ENCODE measurements around the gene ACBD6.
"Not testable (repeated sequence)": the region's sequence is repeated elsewhere in the genome, so short reads cannot be mapped to it uniquely, and the experiment has no call there.

Gene ACBD6

DNA sequence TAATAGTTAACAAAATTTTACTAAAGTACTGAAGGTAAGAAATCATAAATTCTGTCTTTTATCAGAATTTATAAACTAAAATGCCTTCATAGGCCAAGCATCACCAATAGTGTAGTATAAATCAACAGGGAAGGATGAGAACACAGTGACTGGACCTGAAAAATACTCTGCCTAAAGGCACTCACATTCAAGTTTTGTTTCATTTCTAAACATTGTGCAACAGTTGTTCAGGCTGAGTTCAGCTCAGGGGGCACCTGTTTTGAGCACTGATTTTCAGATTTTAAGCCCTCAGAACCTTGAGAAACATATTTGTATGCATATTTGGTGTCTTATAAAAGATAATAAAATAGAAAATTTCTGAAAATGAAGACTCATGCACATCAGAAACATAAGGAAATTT is 12.4 kb downstream of the ACBD6 start:
- DNase-seq (ENCODE audit: low read depth in 2 of 2): no peak

DNA sequence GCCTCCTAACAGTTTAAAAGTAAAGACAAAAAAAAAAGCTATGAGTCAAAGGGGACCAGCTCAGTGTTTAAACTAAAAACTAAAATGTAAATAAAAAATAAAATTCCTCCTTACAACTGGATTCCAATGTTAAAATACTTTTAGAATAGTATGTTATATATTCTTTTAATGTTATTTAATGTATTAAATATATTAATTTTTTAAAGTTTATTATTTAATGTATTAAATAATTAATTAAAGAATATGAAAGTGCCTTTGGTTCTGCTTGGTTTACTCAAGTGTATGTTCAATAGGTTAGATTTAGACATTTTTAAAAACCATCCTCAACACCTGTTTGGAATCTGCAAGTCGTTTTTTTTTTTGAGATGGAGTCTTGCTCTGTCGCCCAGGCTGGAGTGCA is 13.1 kb downstream of the ACBD6 start:
- no peak for DNase-seq (ENCODE audit: low read depth in 2 of 2)

DNA sequence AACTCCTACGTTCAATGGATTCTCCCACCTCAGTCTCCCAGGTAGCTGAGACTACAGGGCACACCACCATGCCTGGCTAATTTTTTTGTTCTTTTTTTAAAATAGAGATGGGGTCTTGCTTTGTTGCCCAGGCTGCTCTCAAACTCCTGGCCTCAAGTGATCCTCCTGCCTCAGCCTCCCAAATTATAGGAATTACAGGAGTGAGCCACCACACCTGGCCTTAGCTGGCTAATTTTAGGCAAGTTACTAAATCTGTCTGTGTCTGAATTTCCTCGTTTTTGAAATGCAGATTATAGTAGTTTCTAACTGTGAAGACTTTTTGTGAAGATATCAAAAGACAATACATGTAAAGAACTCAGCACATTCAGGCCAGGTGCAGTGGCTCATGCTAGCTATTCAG is 13.7 kb downstream of the ACBD6 start:
- no peak for DNase-seq (ENCODE audit: low read depth in 2 of 2)

DNA sequence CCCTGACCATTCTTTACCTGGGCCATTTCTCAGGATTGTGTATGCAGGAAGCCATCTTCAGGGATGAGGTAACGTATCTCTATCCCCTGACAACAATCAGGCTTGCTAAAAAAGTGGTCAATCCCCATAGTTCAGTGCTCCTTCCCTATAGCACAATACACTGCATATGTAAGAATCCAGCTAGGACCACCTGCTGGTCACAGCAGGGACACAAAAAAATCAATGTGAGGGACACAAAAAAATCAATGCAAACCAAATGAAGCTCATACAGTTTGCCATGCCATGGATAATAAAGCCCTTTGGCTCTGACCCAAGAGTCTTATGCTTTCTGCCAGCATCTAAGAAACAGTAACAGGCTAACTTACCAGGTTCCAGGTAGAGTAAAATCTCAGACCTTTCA is 16.3 kb downstream of the ACBD6 start:
- no peak for DNase-seq (ENCODE audit: low read depth in 2 of 2)

DNA sequence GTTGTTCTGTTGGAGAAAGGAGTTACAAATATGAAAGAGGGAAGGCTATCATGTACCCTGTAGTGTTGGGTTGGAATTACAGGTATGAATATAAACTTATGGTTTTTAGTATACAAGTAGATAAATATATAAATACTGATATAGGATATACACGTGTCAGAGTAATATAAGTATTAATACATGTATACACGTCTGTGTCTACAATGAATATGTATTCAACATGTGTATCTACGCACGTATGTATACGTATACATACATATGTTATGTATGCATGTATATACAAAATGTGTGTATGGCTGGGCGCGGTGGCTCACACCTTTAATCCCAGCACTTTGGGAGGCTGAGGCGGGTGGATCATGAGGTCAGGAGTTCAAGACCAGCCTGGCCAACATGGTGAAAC is 17.9 kb downstream of the ACBD6 start:
- DNase-seq (ENCODE audit: low read depth in 2 of 2): no peak

DNA sequence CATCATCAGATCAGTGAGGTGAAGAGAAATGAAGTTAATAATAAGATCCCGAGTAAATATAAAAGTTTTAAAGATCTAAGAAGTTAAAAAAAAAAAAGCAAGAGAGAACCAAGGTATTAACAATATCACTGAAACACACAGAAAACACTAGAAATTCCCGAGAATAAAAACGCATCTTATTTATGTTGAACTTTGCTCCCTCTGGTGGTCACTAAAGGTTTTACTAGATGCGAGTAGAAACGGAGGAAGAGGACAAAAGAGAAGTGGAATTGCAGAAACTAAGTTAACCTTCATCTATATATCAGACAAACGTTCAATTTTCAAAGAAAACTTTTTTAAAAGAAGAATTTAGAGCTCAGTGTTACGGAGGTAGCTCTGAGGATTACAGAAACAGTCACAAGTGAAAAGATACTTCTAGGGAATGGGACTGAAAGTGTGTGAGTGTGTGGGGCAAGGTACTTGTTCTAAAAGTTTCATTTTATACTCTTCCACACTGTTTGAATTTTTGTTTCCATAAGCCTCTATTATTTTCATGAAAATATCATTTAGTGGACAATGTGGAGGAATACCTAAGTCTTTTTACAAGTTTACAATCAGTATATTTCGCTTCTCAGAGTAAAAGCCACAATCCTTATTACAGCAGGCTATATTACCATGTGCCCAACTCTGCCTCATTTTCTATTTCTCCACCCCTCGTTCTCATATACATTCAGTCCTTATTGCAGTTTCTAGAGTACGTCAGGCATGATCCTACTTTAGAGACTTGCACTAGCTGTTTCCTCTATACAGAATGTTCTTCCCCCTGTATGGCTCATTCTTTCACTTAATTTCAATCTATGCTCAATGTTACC is 19.7 kb downstream of the ACBD6 start:
- DNase-seq (ENCODE audit: low read depth in 2 of 2): no peak

DNA sequence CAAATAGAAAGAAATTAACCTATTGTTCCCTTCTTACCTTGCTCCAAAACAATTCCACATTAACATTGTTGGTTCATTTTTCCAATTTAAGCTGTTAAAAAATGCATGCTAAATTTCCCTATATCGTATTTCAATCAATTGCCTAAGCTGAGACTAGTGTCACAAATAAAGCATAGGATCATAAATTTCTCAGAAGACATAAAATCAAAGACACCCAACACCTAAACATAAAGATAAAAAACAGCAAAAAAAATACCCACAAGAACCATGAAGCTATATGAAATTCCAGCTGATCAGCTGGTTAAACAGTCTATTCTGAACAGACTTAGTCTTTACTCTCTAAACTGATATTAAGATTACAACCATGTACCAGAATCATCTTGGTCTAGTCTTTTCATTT is 32.3 kb downstream of the ACBD6 start:
- no peak for DNase-seq (ENCODE audit: low read depth in 2 of 2)

DNA sequence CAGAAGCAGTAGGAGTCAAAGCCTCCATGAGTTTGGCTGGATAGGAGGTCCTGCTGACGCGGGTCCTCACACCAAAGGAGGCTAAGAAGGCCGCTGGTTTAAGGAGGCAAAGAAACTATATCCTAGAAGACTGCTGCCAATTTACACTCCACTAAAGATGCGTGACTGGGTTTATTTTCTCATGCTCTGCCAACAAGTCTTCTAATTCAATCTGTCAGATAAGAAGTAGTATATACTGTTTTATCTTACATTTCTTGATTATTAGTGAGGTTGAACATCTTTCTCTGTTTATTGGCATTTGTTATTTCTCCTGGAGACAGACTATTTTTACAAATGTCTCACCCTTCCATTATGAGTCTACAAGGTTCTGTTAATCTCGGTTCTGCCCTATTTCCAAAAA is 34.1 kb downstream of the ACBD6 start:
- no peak for DNase-seq (ENCODE audit: low read depth in 2 of 2)

DNA sequence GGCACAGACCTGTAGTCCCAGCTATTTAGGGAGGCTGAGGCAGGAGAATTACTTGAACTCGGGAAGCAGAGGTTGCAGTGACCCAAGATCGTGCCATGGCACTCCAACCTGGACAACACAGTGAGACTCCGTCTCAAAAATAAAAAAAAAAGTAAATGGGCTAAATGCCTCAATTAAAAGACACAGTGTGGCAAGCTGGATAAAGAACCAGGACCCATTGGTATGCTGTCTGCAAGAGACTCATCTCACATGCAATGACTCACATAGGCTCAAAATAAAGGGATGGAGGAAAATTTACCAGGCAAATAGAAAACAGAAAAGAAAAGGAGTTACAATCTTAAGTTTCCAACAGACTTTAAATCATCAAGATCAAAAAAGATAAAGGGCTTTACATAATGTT is 40.3 kb downstream of the ACBD6 start:
- DNase-seq (ENCODE audit: low read depth in 2 of 2): no peak

DNA sequence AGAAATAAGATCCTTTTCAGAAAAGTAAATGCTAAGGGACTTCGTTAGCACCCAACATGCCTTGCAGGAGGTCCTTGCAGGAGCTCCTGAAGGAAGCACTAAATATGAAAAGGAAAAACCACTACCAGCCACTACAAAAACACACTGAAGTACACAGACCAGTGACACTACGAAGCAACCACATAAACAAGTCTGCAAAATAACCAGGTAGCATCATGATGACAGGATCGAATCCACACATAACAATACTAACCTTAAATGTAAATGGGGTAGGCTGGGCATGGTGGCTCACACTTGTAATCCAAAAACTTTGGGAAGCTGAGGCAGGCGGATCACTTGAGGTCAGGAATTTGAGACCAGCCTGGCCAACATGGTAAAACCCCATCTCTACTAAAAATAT is 40.7 kb downstream of the ACBD6 start:
- not testable (repeated sequence) for DNase-seq (ENCODE audit: low read depth in 2 of 2)

DNA sequence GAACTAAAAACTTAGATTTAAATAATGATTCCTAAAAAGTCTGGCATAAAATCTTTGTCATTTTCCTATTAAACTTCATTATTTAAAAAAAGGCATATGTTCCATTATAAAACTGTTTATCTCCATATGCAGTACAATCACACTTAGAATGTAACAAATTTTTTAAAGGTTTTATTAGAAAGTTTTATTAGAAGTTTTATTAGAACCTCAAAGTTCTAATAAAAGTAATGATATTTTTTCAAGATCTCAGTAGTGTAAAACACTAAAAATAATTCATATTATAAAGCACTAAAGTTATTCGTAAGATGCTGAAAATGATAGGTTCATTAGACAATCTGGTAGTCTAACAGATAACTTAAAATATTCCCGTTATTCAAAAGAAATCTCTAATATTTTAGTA is 43.6 kb downstream of the ACBD6 start:
- DNase-seq (ENCODE audit: low read depth in 2 of 2): no peak

DNA sequence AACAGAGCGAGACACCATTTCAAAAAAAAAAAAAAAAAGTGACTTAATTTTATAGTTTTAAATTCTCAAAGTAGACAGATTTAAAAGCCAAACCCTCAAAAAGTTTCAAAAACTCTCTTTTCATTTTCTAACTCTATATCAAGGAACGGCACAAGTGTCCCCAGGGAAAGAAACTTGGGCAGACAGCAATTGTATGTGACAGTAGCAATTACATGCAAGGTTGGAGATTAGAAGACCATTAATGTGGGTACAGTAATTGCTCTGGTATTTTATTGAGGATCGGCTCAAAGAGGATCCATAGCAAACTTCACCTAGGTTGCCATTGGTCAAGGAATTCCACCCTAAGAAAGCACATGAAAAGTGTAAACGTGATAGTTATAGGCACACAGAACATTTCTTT is 46.2 kb downstream of the ACBD6 start:
- DNase-seq (ENCODE audit: low read depth in 2 of 2): no peak

DNA sequence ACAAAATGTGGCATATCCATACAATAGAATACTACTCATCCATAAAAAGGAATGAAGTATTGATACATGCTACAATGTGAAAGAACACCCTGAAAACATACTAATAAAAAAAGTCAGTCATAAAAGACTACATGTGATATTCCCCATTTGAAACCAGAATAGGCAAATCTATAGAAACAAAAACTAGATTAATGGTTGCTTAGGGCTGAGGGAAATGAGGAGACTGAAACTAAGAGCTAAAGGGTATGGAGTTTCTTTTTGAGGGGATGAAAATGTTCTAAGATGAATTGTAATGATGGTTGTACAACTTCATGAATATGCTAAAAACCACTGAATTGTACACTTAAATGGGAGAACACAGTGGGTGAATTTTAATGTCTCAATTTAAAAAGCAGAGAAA is 50.9 kb downstream of the ACBD6 start:
- DNase-seq (ENCODE audit: low read depth in 2 of 2): no peak

DNA sequence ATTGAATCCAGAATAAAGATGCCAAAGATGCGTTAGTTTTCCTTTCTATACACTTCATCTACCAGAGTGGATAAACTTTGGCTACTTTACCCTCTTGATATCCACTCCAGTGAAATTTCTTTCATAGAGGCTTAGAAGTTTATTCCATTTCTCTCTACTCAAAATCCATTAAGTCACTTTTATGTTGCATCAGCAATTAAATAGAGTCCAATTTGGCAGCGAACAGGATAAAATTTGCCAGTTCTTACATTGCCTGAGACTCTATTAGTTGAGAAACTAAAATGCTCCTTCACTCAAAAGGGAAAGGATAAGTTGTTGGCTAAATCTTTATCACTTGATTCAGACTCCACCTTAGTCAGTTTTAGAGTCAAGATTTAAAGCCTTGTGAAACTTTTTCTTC is 57.9 kb downstream of the ACBD6 start:
- no peak for DNase-seq (ENCODE audit: low read depth in 2 of 2)

DNA sequence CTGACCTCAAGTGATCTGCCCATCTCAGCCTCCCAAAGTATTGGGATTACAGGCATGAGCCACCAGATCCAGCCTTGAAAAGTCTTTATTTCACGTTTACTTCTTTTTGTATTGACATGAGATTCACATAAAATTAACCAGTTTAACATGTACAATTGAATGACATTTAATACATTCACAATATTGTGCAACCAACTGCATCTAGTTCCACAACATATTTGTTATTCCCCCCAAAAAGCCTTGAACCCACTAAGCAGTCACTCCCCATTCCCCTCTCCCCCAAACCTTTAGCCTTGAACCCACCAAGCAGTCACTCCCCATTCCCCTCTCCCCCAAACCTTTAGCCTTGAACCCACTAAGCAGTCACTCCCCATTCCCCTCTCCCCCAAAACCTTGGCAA is 62.0 kb downstream of the ACBD6 start:
- no peak for DNase-seq (ENCODE audit: low read depth in 2 of 2)

DNA sequence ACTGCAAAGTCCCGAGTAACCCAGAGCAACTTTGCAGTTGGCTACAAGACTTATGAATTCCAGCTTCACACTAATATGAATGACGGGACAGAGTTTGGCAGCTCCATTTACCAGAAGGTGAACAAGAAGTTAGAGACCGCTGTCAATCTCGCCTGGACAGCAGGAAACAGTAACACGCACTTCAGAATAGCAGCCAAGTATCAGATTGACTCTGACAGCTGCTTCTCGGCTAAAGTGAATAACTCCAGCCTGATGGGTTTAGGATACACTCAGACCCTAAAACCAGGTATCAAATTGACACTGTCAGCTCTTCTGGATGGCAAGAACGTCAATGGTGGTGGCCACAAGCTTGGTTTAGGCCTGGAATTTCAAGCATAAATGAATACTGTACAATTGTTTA is 66.8 kb downstream of the ACBD6 start:
- no peak for DNase-seq (ENCODE audit: low read depth in 2 of 2)

DNA sequence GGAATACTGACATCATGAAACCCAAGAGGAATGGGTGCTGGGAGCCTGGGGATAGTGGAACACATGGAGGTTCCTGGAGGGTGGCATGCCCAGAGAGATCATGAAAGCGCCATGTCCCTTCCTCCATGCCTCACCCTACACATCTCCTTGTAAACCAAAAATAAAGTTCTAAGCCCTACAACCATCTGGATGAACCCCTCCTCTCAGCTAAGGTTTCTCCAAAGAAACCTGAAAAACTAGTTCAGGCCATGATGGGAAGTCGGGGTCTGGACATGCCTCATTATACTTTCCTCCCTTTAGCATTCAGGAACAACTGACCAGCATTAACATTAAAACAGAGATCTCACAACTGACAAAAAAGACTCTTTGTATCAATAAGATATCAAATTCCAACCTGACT is 68.5 kb downstream of the ACBD6 start:
- DNase-seq (ENCODE audit: low read depth in 2 of 2): no peak

DNA sequence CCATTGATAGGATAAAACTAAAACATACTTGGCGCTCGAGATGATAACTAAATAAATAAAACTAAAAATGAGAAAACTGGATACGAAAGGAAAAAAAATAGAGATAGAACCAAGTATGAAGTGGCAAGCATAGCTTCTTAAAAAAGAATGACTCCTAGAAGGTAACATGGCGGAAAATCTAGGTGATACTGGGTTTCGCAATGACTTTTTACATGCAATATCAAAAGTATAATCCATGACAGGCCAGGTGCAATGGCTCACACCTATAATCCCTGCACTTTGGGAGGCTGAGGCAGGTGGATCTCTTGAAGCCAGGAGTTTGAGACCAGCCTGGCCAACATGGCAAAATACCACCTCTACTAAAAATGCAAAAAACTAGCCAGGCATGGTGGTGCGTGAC is 70.7 kb downstream of the ACBD6 start:
- DNase-seq (ENCODE audit: low read depth in 2 of 2): no peak

DNA sequence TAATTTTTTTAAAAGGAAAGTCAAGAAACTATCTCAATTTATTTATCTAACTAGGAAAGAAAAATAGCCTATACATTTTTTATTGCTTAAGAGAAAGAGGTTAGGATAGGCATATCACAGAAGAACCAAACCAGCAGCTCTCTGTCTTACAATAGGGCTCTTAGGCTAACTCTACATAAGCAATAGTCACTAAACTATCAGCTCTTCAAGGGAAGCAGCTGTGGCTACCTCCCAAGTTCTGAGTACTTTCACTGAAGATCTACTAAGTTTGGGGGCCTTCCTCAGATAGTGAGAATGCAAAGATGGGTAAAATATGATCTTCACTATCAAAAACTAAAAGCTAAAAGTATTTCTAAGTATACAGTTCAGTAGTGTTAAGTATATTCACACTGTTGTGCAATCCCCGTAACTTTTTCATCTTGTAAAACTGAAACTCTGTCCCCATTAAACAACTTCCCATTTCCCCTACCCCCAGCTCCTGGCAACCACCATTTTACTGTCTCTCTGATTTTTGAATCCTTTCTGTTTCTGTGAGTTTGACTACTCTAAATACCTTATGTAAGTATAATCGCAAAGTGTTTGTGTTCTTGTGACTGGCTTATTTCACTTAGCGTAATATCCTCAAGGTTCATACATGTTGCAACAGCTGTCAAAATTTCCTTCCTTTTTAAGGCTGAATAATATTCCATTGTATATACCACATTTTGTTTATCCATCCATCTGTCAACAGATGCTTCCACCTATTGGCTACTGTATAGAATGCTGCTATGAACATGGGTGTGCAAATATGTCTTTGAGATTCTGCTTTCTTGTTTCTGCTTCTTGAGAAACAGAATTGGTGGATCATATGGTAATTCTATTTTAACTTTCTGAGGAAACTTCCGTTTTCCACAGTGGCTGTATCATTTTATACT is 73.3 kb downstream of the ACBD6 start:
- no peak for DNase-seq (ENCODE audit: low read depth in 2 of 2)

DNA sequence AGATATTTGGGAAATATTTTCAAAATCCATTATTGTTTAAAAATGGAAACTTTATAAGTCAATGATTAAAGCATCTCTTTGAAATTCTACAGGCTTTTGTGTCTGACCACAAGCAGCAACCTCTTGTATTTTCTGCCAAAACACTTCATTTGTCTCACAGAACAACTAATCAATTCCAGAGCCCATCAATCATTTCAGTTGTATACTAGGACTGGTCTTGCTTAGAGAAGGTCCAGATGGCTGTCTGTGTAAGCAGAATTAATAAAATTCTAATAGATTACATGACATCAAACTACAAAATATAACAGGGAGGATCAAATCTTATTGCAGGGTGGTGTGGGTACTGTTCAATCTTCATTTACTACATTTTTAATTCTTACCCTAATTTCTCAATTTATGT is 76.4 kb downstream of the ACBD6 start:
- no peak for DNase-seq (ENCODE audit: low read depth in 2 of 2)

DNA sequence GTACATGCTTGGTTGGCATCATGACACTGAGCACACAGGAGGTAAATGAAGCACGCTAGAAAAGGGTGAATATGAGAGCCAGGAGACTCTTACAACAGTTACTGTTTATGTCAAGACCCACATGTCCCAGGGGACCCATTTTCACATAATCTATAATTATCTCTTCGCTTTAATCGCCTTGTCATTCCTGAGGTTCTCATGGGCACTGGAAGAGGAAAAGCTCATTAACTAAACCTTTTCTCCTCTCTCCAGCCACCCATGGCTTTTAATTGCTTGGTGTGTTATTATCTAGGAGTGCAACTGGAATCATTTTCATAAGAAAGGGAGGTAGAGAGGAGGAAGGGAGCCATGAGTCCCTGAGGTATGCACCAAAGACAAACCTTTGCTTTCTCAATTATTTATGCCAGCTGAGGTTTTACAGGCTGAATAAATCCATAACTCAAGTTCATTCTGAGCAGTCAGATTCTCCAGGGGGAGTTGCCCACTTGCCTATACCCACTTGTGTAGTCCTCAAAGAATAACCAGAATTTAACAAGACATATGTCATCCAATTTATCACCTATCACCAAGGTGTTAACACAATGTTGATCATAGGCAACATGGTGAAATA is 77.4 kb downstream of the ACBD6 start:
- DNase-seq (ENCODE audit: low read depth in 2 of 2): no peak

DNA sequence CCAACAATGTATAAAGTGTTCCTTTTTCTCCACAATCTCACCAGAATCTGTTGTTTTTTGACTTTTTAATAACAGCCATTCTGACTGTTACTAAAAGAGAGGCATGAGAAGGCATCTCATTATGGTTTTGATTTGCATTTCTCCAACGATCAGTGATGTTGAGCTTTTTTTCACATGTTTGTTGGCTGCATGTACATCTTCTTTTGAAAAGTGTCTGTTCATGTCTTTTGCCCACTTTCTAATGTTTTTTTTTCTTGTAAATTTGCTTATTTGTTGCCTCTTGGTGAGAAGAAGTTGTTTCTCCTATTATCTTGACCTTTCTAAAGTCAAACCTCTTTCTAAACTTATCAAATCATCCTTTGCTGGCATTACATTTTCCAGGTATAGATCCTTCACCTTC is 80.8 kb downstream of the ACBD6 start:
- no peak for DNase-seq (ENCODE audit: low read depth in 2 of 2)

DNA sequence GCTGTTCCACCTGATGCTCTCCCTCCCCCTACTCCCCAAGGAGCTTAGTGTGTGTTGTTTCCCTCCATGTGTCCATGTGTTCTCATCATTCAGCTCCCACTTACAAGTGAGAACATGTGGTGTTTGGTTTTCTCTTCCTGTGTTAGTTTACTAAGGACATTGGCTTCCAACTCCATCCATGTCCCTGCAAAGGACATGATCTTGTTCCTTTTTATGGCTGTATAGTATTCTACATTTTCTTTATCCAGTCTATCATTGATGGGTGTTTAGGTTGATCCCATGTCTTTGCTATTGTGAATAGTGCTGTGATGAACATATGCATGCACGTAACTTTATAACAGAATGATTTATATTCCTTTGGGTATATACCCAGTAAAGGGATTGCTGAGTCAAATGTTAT is 81.2 kb downstream of the ACBD6 start:
- DNase-seq (ENCODE audit: low read depth in 2 of 2): not testable (repeated sequence)

Data from stimulated activated CD8-positive, alpha-beta memory T cell treated with anti-CD3 and anti-CD28 coated beads, Interleukin-7, amount 100 ng/mL, for 1 hour (primary cell).